ENCODE data around the gene NADSYN1.

Gene NADSYN1

DNA sequence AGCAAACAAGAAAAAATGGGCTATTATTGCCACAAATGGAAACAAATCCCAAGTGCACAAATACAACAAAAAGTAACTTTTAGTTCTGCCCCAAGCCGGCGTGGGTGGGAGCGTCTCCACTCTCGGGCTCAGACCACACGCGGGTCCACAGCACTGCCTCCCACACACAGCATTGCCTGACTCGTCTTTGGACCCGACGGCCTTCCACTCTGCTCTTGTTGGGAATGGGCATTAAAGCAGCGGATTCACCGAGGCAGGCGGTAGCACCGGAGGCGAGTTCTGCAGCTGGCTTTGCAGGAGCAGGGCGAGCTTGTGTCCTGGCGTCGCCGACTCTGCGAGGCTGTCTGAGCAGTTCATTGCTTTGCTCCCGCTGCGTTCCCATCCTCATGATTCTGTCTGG is 23.0 kb downstream of the NADSYN1 start:
- Histone ChIP-seq H3K4me3 (ENCODE audit: low read depth, low read length) (no peak overlapping the region), H3K9me3 (ENCODE audit: control insufficient read depth, insufficient read depth, low read length) (no peaks in the 10 kb centered on the region), H3K27ac (ENCODE audit: low read depth, low read length) (no peak overlapping the region), H3K27me3 (ENCODE audit: control insufficient read depth, insufficient read depth, low read length) (no peaks in the 10 kb centered on the region), H3K9ac (ENCODE audit: low read depth, low read length) (no peak overlapping the region), H3K4me1 (ENCODE audit: control insufficient read depth, insufficient read depth, low read length) (no peaks in the 10 kb centered on the region), H3K36me3 (ENCODE audit: control insufficient read depth, insufficient read depth, low read length) (peaks cover 36% of the 10 kb centered on the region)

DNA sequence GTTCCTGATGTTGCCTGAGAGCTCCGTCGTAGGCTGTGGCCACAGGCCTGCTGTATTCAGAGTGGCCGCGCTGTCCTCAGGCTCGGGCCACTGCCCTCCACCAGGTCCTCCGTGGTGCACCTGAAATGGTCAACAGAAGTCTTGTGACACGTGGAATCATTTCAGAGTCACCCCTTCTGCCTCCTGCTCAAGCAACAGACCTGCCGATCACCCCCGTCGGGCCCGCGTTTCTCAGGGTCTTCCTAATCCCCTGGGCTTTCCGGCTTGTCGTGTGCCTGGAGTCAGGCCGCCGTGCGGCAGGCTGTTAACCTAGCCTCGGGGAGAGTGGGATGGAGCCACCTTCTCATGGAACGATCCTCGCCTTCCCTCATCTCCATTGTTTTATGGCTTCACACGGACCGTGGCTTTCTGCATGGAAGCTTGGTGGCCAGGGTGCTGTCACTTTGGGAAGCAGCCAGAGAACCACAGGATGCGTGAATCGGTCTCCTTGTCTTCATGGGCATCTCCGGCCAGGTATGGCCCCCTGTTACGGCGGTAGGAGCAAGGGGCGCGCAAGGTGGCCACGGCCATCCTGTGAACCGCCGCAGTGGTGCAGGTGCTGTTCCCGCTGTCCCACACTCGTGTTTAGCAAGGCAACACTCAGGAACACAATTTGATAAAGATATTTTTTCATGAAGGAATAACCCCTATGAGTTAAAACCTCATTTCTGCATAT is 24.1 kb downstream of the NADSYN1 start:
- Histone ChIP-seq H3K4me3 (ENCODE audit: low read depth, low read length) (no peak overlapping the region), H3K27me3 (ENCODE audit: control insufficient read depth, insufficient read depth, low read length) (no peaks in the 10 kb centered on the region), H3K36me3 (ENCODE audit: control insufficient read depth, insufficient read depth, low read length) (peaks cover 44% of the 10 kb centered on the region), H3K9me3 (ENCODE audit: control insufficient read depth, insufficient read depth, low read length) (no peaks in the 10 kb centered on the region), H3K9ac (ENCODE audit: low read depth, low read length) (no peak overlapping the region), H3K27ac (ENCODE audit: low read depth, low read length) (no peak overlapping the region), H3K4me1 (ENCODE audit: control insufficient read depth, insufficient read depth, low read length) (no peaks in the 10 kb centered on the region)

DNA sequence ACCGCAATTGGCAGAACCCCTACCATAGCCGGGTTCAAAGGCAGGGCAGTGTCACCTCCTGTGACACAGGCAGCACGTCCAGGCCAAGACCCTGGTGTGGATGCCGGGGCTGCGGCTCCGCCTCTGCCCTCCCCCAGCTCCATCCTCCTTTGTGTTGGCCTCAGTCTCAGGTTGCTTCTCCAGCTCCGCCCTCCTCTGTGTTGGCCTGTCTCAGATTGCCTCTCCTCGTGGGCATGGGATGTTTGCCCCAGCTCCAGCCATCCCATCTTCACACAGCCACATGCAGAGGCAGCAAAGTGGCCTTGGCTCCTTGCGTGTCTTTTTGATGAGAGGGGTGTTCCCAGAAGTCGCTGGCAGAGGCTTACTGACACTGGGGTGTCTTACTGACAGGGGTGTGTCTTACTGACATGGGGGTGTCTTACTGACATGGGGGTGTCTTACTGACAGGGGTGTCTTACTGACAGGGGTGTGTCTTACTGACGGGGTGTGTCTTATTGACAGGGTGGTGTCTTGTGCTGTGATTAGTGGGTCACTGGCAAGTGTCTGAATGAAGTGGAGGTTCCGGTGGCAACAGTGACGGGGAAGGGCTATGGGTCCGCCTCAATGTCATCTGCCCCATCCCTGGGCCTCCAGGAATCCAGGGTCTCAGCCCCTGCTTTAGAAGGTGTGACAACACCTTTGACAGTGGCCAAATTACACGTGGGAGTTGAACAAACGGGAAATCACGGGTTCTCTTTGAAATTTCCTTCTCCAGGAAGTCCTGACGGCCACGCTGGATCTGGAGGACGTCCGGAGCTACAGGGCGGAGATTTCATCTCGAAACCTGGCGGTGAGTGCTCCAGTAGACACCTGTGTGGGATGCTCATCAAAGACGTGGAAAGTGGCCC is 24.9 kb downstream of the NADSYN1 start:
- H3K4me1 ChIP-seq (ENCODE audit: control insufficient read depth, insufficient read depth, low read length) = no peaks in the 10 kb centered on the region
- no peak overlapping the region for H3K9ac ChIP-seq (ENCODE audit: low read depth, low read length)
- H3K27ac ChIP-seq (ENCODE audit: low read depth, low read length) = no peak overlapping the region
- H3K9me3 ChIP-seq (ENCODE audit: control insufficient read depth, insufficient read depth, low read length) = no peaks in the 10 kb centered on the region
- no peaks in the 10 kb centered on the region for H3K27me3 ChIP-seq (ENCODE audit: control insufficient read depth, insufficient read depth, low read length)
- H3K36me3 ChIP-seq (ENCODE audit: control insufficient read depth, insufficient read depth, low read length) = peaks cover 46% of the 10 kb centered on the region
- no peak overlapping the region for H3K4me3 ChIP-seq (ENCODE audit: low read depth, low read length)

DNA sequence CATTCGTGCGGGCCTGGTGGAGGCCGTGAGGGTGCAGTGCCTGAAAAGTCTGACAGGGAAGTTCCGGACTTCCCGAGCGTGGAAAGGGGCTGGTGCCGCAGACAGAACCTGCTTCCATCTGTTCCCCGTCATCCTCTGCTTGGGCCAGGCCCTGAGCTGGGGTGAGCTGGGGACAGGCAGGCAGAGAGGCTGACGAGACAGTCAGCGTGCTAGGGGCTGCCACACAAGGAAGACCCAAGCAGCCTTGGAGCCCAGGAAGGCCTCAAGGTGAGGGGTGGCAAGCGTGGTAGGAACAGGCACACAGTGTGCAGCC is 25.5 kb downstream of the NADSYN1 start:
- Histone ChIP-seq H3K9me3 (ENCODE audit: control insufficient read depth, insufficient read depth, low read length) (no peaks in the 10 kb centered on the region), H3K27me3 (ENCODE audit: control insufficient read depth, insufficient read depth, low read length) (no peaks in the 10 kb centered on the region), H3K9ac (ENCODE audit: low read depth, low read length) (no peak overlapping the region), H3K27ac (ENCODE audit: low read depth, low read length) (no peak overlapping the region), H3K4me1 (ENCODE audit: control insufficient read depth, insufficient read depth, low read length) (no peaks in the 10 kb centered on the region), H3K4me3 (ENCODE audit: low read depth, low read length) (no peak overlapping the region), H3K36me3 (ENCODE audit: control insufficient read depth, insufficient read depth, low read length) (peaks cover 47% of the 10 kb centered on the region)

DNA sequence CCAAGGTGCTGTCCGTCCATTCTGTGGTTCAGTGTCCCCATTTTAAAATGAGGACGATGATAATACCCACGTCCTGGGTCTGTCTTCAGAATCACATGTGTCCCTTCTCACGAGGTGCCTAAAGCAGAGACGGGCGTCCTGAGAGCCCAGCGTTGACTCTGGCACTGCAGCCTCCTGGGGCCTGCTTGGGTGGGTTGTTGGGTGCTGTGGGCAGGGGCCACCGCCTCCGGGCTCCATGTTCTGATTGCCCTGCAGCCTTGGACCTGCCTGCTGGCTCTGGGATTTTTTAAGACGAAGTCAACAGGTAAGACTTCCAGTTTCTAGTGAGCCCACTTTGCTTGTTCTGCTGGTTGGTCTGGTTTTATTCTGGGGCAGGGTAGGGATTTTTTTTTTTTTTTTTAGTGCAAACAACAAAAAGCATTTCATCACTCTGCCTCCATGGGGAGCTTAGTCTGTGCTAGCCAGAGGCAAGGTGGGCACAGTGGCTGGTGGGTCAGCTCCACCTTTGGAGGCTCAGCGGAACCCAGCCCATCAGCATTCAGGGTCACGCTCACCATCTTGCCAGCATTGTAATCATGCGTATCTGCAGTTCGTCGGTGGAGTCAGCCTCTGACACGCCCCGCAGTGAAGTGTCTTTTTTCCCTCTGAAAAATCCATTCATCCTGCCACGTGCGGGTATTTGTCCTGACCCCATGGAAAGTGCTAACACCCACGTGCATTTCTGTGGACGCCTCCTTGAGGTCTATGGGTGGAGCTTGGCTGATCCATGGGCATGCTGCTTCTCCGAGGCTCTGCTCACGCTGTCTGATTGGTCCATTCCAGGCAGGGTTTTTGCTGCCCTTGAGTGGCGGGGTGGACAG is 28.3 kb downstream of the NADSYN1 start:
- Histone ChIP-seq H3K4me1 (ENCODE audit: control insufficient read depth, insufficient read depth, low read length) (no peaks in the 10 kb centered on the region), H3K27ac (ENCODE audit: low read depth, low read length) (no peak overlapping the region), H3K36me3 (ENCODE audit: control insufficient read depth, insufficient read depth, low read length) (peaks cover 54% of the 10 kb centered on the region), H3K9ac (ENCODE audit: low read depth, low read length) (no peak overlapping the region), H3K9me3 (ENCODE audit: control insufficient read depth, insufficient read depth, low read length) (no peaks in the 10 kb centered on the region), H3K4me3 (ENCODE audit: low read depth, low read length) (no peak overlapping the region), H3K27me3 (ENCODE audit: control insufficient read depth, insufficient read depth, low read length) (no peaks in the 10 kb centered on the region)

DNA sequence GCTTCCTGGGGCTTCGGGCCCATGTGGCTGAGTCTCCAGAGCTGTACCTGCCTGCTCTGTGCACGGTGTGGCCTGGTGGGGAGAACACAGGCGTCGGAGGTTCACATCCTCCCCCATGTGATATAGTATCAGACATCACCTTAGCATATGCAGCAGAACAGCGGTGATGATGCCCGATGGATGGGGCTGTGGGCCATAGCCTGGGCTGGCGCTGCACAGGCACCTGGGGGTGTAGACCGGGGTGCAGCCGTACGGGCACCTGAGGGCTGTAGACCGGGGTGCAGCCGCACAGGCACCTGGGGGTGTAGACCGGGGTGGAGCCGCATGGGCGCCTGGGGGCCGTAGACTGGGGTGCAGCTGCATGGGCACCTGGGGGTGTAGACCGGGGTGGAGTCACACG is 29.2 kb downstream of the NADSYN1 start:
- H3K27me3 ChIP-seq (ENCODE audit: control insufficient read depth, insufficient read depth, low read length) = no peaks in the 10 kb centered on the region
- H3K9me3 ChIP-seq (ENCODE audit: control insufficient read depth, insufficient read depth, low read length) = no peaks in the 10 kb centered on the region
- H3K36me3 ChIP-seq (ENCODE audit: control insufficient read depth, insufficient read depth, low read length) = peaks cover 55% of the 10 kb centered on the region
- no peak overlapping the region for H3K27ac ChIP-seq (ENCODE audit: low read depth, low read length)
- no peak overlapping the region for H3K4me3 ChIP-seq (ENCODE audit: low read depth, low read length)
- no peak overlapping the region for H3K9ac ChIP-seq (ENCODE audit: low read depth, low read length)
- no peaks in the 10 kb centered on the region for H3K4me1 ChIP-seq (ENCODE audit: control insufficient read depth, insufficient read depth, low read length)

DNA sequence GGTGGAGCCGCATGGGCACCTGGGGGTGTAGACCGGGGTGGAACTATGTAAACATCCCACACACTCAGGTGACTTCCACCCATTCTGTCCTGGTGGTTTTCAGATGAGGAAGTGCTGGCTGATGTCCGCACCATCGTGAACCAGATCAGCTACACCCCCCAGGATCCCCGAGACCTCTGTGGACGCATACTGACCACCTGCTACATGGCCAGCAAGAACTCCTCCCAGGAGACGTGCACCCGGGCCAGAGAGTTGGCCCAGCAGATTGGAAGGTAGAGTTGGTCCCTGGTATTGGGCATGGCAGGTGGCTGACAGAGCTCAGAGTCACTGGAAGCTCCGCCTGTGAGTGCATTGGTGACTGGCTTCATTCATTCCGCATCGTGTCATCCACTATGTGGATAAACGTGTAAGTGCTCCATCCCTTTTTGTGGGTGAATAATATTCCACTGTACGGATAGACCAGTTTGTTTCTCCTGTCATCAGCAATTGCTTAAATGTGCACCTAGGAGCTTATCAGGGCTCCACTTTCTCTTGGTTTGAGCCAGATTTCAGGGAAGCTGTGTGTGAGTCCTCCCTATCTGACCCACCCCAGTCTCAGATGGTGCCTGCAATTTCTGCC is 29.9 kb downstream of the NADSYN1 start:
- Histone ChIP-seq H3K9me3 (ENCODE audit: control insufficient read depth, insufficient read depth, low read length) (no peaks in the 10 kb centered on the region), H3K27ac (ENCODE audit: low read depth, low read length) (no peak overlapping the region), H3K36me3 (ENCODE audit: control insufficient read depth, insufficient read depth, low read length) (peaks cover 55% of the 10 kb centered on the region), H3K4me3 (ENCODE audit: low read depth, low read length) (no peak overlapping the region), H3K27me3 (ENCODE audit: control insufficient read depth, insufficient read depth, low read length) (no peaks in the 10 kb centered on the region), H3K9ac (ENCODE audit: low read depth, low read length) (no peak overlapping the region), H3K4me1 (ENCODE audit: control insufficient read depth, insufficient read depth, low read length) (no peaks in the 10 kb centered on the region)

DNA sequence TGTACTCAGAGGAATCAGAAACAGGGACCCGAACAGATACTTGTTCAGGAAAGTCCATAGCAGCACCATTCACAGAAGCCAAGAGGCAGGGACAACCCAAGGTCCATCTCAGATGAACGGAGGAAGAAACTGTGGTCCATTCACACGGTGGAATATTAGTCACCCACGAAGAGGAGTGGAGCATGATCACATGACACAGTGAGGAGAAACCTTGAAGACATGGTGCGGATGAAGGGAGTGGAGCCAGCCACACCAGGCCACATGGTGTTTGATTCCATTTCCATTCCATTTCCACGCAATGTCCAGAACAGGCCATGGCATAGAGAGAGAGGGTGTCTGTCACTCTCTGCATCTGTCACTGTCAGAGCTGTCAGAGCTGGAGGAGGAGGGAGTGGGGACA is 30.7 kb downstream of the NADSYN1 start:
- H3K4me1 ChIP-seq (ENCODE audit: control insufficient read depth, insufficient read depth, low read length) = no peaks in the 10 kb centered on the region
- no peaks in the 10 kb centered on the region for H3K27me3 ChIP-seq (ENCODE audit: control insufficient read depth, insufficient read depth, low read length)
- H3K27ac ChIP-seq (ENCODE audit: low read depth, low read length) = no peak overlapping the region
- H3K4me3 ChIP-seq (ENCODE audit: low read depth, low read length) = no peak overlapping the region
- no peaks in the 10 kb centered on the region for H3K9me3 ChIP-seq (ENCODE audit: control insufficient read depth, insufficient read depth, low read length)
- peaks cover 47% of the 10 kb centered on the region for H3K36me3 ChIP-seq (ENCODE audit: control insufficient read depth, insufficient read depth, low read length)
- H3K9ac ChIP-seq (ENCODE audit: low read depth, low read length) = no peak overlapping the region

DNA sequence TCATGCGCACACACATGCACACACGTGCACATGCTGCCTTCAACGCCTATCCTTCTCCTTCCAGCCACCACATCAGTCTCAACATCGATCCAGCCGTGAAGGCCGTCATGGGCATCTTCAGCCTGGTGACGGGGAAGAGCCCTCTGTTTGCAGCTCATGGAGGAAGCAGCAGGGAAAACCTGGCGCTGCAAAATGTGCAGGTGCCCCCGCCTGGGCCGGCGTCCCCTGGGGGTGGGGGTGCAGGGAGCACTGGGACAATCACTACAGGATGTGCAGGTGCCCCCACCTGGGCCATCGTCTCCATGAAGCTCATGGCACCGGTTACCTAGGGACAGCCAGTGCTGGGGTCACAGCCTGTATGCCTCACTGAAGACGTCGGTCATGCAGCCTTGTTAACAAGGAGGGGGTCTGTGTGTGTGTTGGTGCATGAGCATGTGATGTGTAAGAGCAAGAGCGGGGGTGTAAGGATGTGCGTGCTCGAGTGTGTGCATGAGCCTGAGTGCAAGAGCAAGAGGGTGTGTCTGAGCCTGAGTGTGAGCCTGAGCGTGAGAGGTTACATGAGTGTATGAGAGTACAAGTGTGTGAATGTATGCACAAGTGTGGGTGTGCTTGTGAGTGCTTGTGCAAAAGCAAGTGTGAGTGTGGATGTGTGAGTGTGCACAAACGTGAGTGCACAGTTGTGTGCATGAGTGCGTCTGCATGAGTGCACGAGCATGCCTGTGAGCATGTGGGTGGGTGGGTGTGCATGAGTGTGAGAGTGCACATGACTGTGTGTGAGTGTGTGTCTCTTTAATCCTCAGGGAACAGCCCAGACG is 31.5 kb downstream of the NADSYN1 start:
- H3K9ac ChIP-seq (ENCODE audit: low read depth, low read length) = no peak overlapping the region
- H3K36me3 ChIP-seq (ENCODE audit: control insufficient read depth, insufficient read depth, low read length) = peaks cover 46% of the 10 kb centered on the region

DNA sequence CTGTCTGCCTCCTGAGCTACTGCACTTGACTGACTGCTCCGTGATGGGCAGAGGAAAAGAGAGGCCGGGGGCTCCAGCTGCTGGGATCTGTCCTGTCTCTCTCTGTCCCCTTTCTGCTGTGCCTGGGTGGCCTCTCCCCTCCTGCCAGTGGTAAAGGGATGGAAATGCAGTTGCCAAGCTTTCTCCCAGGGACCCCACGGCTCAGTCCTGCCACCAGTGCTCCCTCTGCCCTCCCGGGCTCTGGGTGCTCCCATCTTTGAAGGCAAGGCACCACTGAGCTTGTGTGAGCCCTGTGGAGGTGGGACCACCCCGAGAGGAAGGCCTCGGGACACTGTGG is 32.0 kb downstream of the NADSYN1 start:
- no peak overlapping the region for H3K9ac ChIP-seq (ENCODE audit: low read depth, low read length)
- H3K27ac ChIP-seq (ENCODE audit: low read depth, low read length) = no peak overlapping the region
- H3K4me3 ChIP-seq (ENCODE audit: low read depth, low read length) = no peak overlapping the region
- H3K9me3 ChIP-seq (ENCODE audit: control insufficient read depth, insufficient read depth, low read length) = no peaks in the 10 kb centered on the region
- H3K36me3 ChIP-seq (ENCODE audit: control insufficient read depth, insufficient read depth, low read length) = peaks cover 46% of the 10 kb centered on the region
- no peaks in the 10 kb centered on the region for H3K4me1 ChIP-seq (ENCODE audit: control insufficient read depth, insufficient read depth, low read length)
- no peaks in the 10 kb centered on the region for H3K27me3 ChIP-seq (ENCODE audit: control insufficient read depth, insufficient read depth, low read length)

More for the DNA sequence above, 31.5 kb downstream of the NADSYN1 start:
- Histone ChIP-seq H3K4me3 (ENCODE audit: low read depth, low read length) (no peak overlapping the region), H3K27me3 (ENCODE audit: control insufficient read depth, insufficient read depth, low read length) (no peaks in the 10 kb centered on the region), H3K4me1 (ENCODE audit: control insufficient read depth, insufficient read depth, low read length) (no peaks in the 10 kb centered on the region), H3K27ac (ENCODE audit: low read depth, low read length) (no peak overlapping the region), H3K9me3 (ENCODE audit: control insufficient read depth, insufficient read depth, low read length) (no peaks in the 10 kb centered on the region)

Measured in HUES48 (cell line).